A673 (cell line): Measurements from ENCODE around the gene SNRNP25.

Source experiments
- EZH2 ChIP-seq: fragments of 200-600 bp; sonication (generic); IDR thresholded peaks from 2 replicates; pipeline ENCODE4 v1.6.1; 2017; ENCODE audit warnings: borderline replicate concordance, low read depth, mild to moderate bottlenecking, mixed read lengths, antibody characterized with exemption, low read length; ENCODE audit not compliant: poor library complexity, severe bottlenecking
- TF ChIP-seq, protein P1 (sequence below): fragments of 300-800, 200-600 bp; sonication (generic); conservative IDR thresholded peaks from 2 replicates; pipeline ENCODE4 v1.5.1; 2017; ENCODE audit warnings: low read depth, mild to moderate bottlenecking, antibody characterized with exemption, low read length, moderate library complexity, mixed read lengths

DNA sequence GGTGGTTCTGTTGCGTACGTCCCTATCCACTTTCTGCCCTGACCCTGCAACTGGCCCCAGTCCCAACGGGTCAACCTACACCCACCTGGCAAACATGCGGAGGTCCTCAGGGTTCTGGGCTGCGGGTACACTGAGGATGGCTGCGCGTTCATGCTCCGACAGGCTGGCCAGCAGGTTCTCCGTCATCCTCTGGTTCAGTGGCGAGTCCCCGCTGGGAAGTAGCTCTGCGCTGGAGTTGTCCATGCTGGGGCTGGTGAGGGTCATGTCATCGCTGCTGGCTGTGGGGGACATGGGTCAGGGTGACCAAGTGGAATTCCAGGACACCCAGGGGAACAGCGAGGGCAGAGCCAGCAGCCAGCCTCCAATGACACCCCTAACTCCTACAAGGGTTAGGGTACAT lies 35.0 kb downstream of the SNRNP25 start:
- TF ChIP-seq, protein P1, sequence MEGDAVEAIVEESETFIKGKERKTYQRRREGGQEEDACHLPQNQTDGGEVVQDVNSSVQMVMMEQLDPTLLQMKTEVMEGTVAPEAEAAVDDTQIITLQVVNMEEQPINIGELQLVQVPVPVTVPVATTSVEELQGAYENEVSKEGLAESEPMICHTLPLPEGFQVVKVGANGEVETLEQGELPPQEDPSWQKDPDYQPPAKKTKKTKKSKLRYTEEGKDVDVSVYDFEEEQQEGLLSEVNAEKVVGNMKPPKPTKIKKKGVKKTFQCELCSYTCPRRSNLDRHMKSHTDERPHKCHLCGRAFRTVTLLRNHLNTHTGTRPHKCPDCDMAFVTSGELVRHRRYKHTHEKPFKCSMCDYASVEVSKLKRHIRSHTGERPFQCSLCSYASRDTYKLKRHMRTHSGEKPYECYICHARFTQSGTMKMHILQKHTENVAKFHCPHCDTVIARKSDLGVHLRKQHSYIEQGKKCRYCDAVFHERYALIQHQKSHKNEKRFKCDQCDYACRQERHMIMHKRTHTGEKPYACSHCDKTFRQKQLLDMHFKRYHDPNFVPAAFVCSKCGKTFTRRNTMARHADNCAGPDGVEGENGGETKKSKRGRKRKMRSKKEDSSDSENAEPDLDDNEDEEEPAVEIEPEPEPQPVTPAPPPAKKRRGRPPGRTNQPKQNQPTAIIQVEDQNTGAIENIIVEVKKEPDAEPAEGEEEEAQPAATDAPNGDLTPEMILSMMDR: no peak
- TF ChIP-seq EZH2: no peak
